Subcutaneous abdominal adipose tissue (tissue), 5 donors: ENCODE data around the gene TAF13.
A peak's percentile ranks its signal among the peaks of the same experiment; 100 is the strongest.

Experiments
- H3K27ac ChIP-seq: one replicate; pipeline ENCODE4 v1.7.0; 2013; ENCODE audit warnings: low read depth, mild to moderate bottlenecking, inconsistent platforms, low read length, moderate library complexity
- H3K27me3 ChIP-seq, 5 donors: one replicate each; pipeline ENCODE4 v1.7.0; 2013; ENCODE audit warnings: low read length in 5 of 5, inconsistent platforms in 1 of 5; ENCODE audit not compliant: control insufficient read depth in 5 of 5, insufficient read depth in 4 of 5
- H3K36me3 ChIP-seq, 5 donors: one replicate each; pipeline ENCODE4 v1.7.0; 2013; ENCODE audit warnings: low read length in 5 of 5; ENCODE audit not compliant: control insufficient read depth in 5 of 5, insufficient read depth in 5 of 5
- H3K4me1 ChIP-seq, 5 donors: one replicate each; pipeline ENCODE4 v1.7.0; 2013; ENCODE audit warnings: low read length in 5 of 5, mild to moderate bottlenecking in 3 of 5, moderate library complexity in 1 of 5; ENCODE audit not compliant: control insufficient read depth in 5 of 5, insufficient read depth in 5 of 5
- H3K4me3 ChIP-seq, 5 donors: one replicate each; pipeline ENCODE4 v1.7.0; 2013; ENCODE audit warnings: low read length in 5 of 5, low read depth in 1 of 5
- H3K9ac ChIP-seq, 5 donors: one replicate each; pipeline ENCODE4 v1.7.0; 2013; ENCODE audit warnings: low read length in 5 of 5, mild to moderate bottlenecking in 4 of 5, moderate library complexity in 3 of 5
- H3K9me3 ChIP-seq, 5 donors: one replicate each; pipeline ENCODE4 v1.7.0; 2013; ENCODE audit warnings: low read length in 5 of 5; ENCODE audit not compliant: control insufficient read depth in 5 of 5
- donor health status: healthy.
- donor health status: healthy.
- donor health status: healthy.
- donor health status: healthy.
- donor health status: healthy.

The TAF13 gene

GRCh38 chr1:109111386-109112055, 35.7 kb upstream of the TAF13 start:
- Histone ChIP-seq H3K9me3 (no peaks in the 10 kb centered on the region), H3K4me1 (peaks cover 0 to 24% (median 21%) of the 10 kb centered on the region in 5 donors), H3K27ac (no peak overlapping the region), H3K9ac (no peak overlapping the region), H3K36me3 (no peaks in the 10 kb centered on the region), H3K27me3 (peaks cover 18 to 29% (median 27%) of the 10 kb centered on the region in 5 donors), H3K4me3 (no peak overlapping the region)

- Histone ChIP-seq H3K4me3 (no peak overlapping the region), H3K9ac (no peak overlapping the region), H3K36me3 (no peaks in the 10 kb centered on the region), H3K4me1 (peaks cover 0 to 24% (median 21%) of the 10 kb centered on the region in 5 donors), H3K27ac (no peak overlapping the region), H3K9me3 (no peaks in the 10 kb centered on the region), H3K27me3 (peaks cover 15 to 28% (median 18%) of the 10 kb centered on the region in 5 donors)
Observed at GRCh38 chr1:109109906-109110305, 34.1 kb upstream of the TAF13 start.

GRCh38 chr1:109107785-109108184, 32.0 kb upstream of the TAF13 start:
- H3K4me3 ChIP-seq: no peak overlapping the region

GRCh38 chr1:109105881-109106280, 30.1 kb upstream of the TAF13 start:
- no peak overlapping the region for H3K4me3 ChIP-seq
- peaks cover 0 to 7% (median 4%) of the 10 kb centered on the region in 5 donors for H3K4me1 ChIP-seq
- peaks cover 0 to 7% (median 3%) of the 10 kb centered on the region in 5 donors for H3K27me3 ChIP-seq
- no peak overlapping the region for H3K27ac ChIP-seq
- H3K9ac ChIP-seq: no peak overlapping the region
- no peaks in the 10 kb centered on the region for H3K9me3 ChIP-seq
- no peaks in the 10 kb centered on the region for H3K36me3 ChIP-seq

More at GRCh38 chr1:109107785-109108184, 32.0 kb upstream of the TAF13 start:
- Histone ChIP-seq H3K9ac (no peak overlapping the region), H3K27me3 (peaks cover 0 to 12% (median 5%) of the 10 kb centered on the region in 5 donors), H3K4me1 (peaks cover 0 to 8% (median 7%) of the 10 kb centered on the region in 5 donors), H3K36me3 (no peaks in the 10 kb centered on the region), H3K9me3 (no peaks in the 10 kb centered on the region), H3K27ac (no peak overlapping the region)

GRCh38 chr1:109104364-109105151, 28.8 kb upstream of the TAF13 start:
- no peak overlapping the region for H3K4me3 ChIP-seq
- no peak overlapping the region for H3K9ac ChIP-seq
- H3K27me3 ChIP-seq: no peaks in the 10 kb centered on the region
- no peak overlapping the region for H3K27ac ChIP-seq
- H3K4me1 ChIP-seq: peaks cover 0 to 18% (median 8%) of the 10 kb centered on the region in 5 donors
- H3K9me3 ChIP-seq: no peaks in the 10 kb centered on the region
- no peaks in the 10 kb centered on the region for H3K36me3 ChIP-seq

- H3K9ac ChIP-seq: peak overlapping the region; percentile 16 to 98 (median 94)
- H3K4me1 ChIP-seq: peaks cover 0 to 20% (median 9%) of the 10 kb centered on the region in 5 donors
- no peaks in the 10 kb centered on the region for H3K9me3 ChIP-seq
- H3K27me3 ChIP-seq: no peaks in the 10 kb centered on the region
- peaks cover 0 to 12% (median 4%) of the 10 kb centered on the region in 5 donors for H3K36me3 ChIP-seq
- H3K4me3 ChIP-seq: peak overlapping the region; percentile 87 to 95 (median 92)
- H3K27ac ChIP-seq: peak overlapping the region; percentile 94
Observed at GRCh38 chr1:109099938-109100773, 24.4 kb upstream of the TAF13 start.

- Histone ChIP-seq H3K27me3 (no peaks in the 10 kb centered on the region), H3K27ac (no peak overlapping the region), H3K9ac (no peak overlapping the region), H3K36me3 (peaks cover 8 to 23% (median 16%) of the 10 kb centered on the region in 5 donors), H3K4me3 (no peak overlapping the region), H3K9me3 (no peaks in the 10 kb centered on the region), H3K4me1 (peaks cover 6 to 36% (median 24%) of the 10 kb centered on the region in 5 donors)
Observed at GRCh38 chr1:109096120-109096519, 20.3 kb upstream of the TAF13 start.

- no peaks in the 10 kb centered on the region for H3K27me3 ChIP-seq
- H3K4me1 ChIP-seq: peaks cover 6 to 32% (median 25%) of the 10 kb centered on the region in 5 donors
- peaks cover 8 to 23% (median 16%) of the 10 kb centered on the region in 5 donors for H3K36me3 ChIP-seq
- H3K9ac ChIP-seq: no peak overlapping the region
- H3K4me3 ChIP-seq: no peak overlapping the region
- no peaks in the 10 kb centered on the region for H3K9me3 ChIP-seq
- H3K27ac ChIP-seq: no peak overlapping the region
Observed at GRCh38 chr1:109095631-109096030, 19.8 kb upstream of the TAF13 start.

- Histone ChIP-seq H3K9ac (peak overlapping the region in 1 of 5 donors; percentile 28), H3K27me3 (no peaks in the 10 kb centered on the region), H3K4me1 (peaks cover 6 to 31% (median 28%) of the 10 kb centered on the region in 5 donors), H3K27ac (no peak overlapping the region), H3K36me3 (peaks cover 8 to 23% (median 16%) of the 10 kb centered on the region in 5 donors), H3K4me3 (no peak overlapping the region), H3K9me3 (no peaks in the 10 kb centered on the region)
Observed at GRCh38 chr1:109094871-109095270, 19.1 kb upstream of the TAF13 start.
